ENCODE results near the gene PDHB.

DNA sequence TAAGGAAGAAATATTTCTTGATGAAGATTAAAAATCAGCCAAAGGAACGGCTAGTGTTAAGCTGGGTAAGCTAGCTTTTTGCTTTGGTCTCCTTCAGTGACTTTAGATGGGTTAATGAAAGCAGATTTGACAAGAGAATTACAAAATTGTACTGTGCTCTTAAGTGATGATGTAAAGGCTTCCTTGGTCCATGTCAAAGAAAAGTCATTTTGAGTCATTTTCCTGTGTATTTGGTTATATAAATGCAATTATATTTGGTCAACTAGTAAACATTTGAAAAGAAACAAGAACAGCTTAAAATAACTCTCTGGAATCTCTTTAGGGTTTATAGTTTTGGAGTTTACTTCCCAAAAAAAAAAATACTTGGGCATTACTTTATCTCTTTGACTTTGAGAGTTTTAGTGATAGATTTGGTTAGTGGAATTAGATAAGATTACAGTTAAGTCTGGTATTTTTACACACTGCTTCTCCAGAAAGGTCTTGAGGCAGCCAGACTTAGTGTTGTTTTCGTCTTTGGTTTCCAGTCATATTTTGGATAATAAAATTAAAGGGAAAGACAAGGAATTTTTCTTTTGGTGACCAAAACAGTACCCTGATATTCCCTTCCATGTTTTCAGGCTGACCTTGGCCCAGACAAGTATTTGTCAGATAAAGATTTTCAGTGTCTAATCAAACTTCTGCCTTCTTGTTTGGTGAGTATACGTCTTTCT is 42.3 kb downstream of the PDHB start:
- TF ChIP-seq YY1 (IDR thresholded peaks at IDR 0.05) (no peak), JUND (IDR thresholded peaks at IDR 0.05) (no peak)
- TF ChIP-seq, protein P1, sequence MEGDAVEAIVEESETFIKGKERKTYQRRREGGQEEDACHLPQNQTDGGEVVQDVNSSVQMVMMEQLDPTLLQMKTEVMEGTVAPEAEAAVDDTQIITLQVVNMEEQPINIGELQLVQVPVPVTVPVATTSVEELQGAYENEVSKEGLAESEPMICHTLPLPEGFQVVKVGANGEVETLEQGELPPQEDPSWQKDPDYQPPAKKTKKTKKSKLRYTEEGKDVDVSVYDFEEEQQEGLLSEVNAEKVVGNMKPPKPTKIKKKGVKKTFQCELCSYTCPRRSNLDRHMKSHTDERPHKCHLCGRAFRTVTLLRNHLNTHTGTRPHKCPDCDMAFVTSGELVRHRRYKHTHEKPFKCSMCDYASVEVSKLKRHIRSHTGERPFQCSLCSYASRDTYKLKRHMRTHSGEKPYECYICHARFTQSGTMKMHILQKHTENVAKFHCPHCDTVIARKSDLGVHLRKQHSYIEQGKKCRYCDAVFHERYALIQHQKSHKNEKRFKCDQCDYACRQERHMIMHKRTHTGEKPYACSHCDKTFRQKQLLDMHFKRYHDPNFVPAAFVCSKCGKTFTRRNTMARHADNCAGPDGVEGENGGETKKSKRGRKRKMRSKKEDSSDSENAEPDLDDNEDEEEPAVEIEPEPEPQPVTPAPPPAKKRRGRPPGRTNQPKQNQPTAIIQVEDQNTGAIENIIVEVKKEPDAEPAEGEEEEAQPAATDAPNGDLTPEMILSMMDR (IDR thresholded peaks at IDR 0.05; ENCODE audit: low read depth, low read length, missing input control): no peak
- TF ChIP-seq, protein P2, sequence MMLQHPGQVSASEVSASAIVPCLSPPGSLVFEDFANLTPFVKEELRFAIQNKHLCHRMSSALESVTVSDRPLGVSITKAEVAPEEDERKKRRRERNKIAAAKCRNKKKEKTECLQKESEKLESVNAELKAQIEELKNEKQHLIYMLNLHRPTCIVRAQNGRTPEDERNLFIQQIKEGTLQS (IDR thresholded peaks at IDR 0.05): no peak

All from liver (tissue), 3 donors.